Ectodermal cell (in vitro differentiated cells): ENCODE measurements around the gene SNTG2.

Experiments
- H3K27ac ChIP-seq: 2 replicates; pipeline ENCODE4 v1.7.0; 2013; ENCODE audit warnings: mild to moderate bottlenecking, low read depth, low read length; ENCODE audit not compliant: insufficient read depth, poor library complexity, severe bottlenecking
- H3K27me3 ChIP-seq: 2 replicates; pipeline ENCODE4 v1.7.0; 2013; ENCODE audit warnings: mild to moderate bottlenecking, low read length; ENCODE audit not compliant: insufficient read depth, control insufficient read depth, poor library complexity, severe bottlenecking
- H3K36me3 ChIP-seq: one replicate; pipeline ENCODE4 v1.7.0; 2013; ENCODE audit warnings: low read length; ENCODE audit not compliant: control insufficient read depth, insufficient read depth
- H3K4me1 ChIP-seq: one replicate; pipeline ENCODE4 v1.7.0; 2013; ENCODE audit warnings: low read length; ENCODE audit not compliant: control insufficient read depth, insufficient read depth
- H3K4me3 ChIP-seq: 2 replicates; pipeline ENCODE4 v1.7.0; 2013; ENCODE audit warnings: low read depth, low read length, control low read depth; ENCODE audit not compliant: insufficient read depth
- H3K9me3 ChIP-seq: 2 replicates; pipeline ENCODE4 v1.7.0; 2013; ENCODE audit warnings: mild to moderate bottlenecking, low read length, moderate library complexity; ENCODE audit not compliant: control insufficient read depth
- whole genome bisulfite sequencing, 2 experiments: methylation state at CpG; one replicate each; pipeline ENCODE4 v1.1.7; 2013; ENCODE audit warnings: missing lambda C conversion rate in 2 of 2; 5-methylcytosine and 5-hydroxymethylcytosine counted together

SNTG2 gene

GRCh38 chr2:1060372-1060771 is 109.7 kb downstream of the SNTG2 start:
- 88 to 90% methylated on average over 2 to 3 of the region's 3 CpGs for WGBS, 2 experiments
- H3K4me3 ChIP-seq, result no peak overlapping the region
- H3K27ac ChIP-seq, result no peak overlapping the region
- H3K27me3 ChIP-seq, result peaks cover 4% of the 10 kb centered on the region
- no peaks in the 10 kb centered on the region for H3K9me3 ChIP-seq
- H3K36me3 ChIP-seq, result no peaks in the 10 kb centered on the region
- H3K4me1 ChIP-seq, result no peaks in the 10 kb centered on the region

GRCh38 chr2:1060987-1061386 is 110.3 kb downstream of the SNTG2 start:
- Histone ChIP-seq H3K27ac (no peak overlapping the region), H3K4me3 (no peak overlapping the region), H3K4me1 (no peaks in the 10 kb centered on the region), H3K9me3 (no peaks in the 10 kb centered on the region), H3K36me3 (no peaks in the 10 kb centered on the region), H3K27me3 (peaks cover under 1% of the 10 kb centered on the region)
- 92 to 93% methylated on average over 5 of the region's 5 CpGs for WGBS, 2 experiments

- no peaks in the 10 kb centered on the region for H3K4me1 ChIP-seq
- no peak overlapping the region for H3K27ac ChIP-seq
- no peaks in the 10 kb centered on the region for H3K36me3 ChIP-seq
- 93 to 98% methylated on average over 6 to 8 of the region's 8 CpGs for WGBS, 2 experiments
- H3K9me3 ChIP-seq, result no peaks in the 10 kb centered on the region
- H3K4me3 ChIP-seq, result no peak overlapping the region
- H3K27me3 ChIP-seq, result no peaks in the 10 kb centered on the region
Observed at GRCh38 chr2:1068241-1068640, 117.6 kb downstream of the SNTG2 start.

GRCh38 chr2:1068822-1069221 is 118.2 kb downstream of the SNTG2 start:
- no peaks in the 10 kb centered on the region for H3K27me3 ChIP-seq
- no peaks in the 10 kb centered on the region for H3K9me3 ChIP-seq
- H3K4me3 ChIP-seq, result no peak overlapping the region
- no peak overlapping the region for H3K27ac ChIP-seq
- WGBS, 2 experiments, result 74 to 82% methylated on average over 7 of the region's 7 CpGs
- H3K4me1 ChIP-seq, result no peaks in the 10 kb centered on the region
- no peaks in the 10 kb centered on the region for H3K36me3 ChIP-seq

DNA sequence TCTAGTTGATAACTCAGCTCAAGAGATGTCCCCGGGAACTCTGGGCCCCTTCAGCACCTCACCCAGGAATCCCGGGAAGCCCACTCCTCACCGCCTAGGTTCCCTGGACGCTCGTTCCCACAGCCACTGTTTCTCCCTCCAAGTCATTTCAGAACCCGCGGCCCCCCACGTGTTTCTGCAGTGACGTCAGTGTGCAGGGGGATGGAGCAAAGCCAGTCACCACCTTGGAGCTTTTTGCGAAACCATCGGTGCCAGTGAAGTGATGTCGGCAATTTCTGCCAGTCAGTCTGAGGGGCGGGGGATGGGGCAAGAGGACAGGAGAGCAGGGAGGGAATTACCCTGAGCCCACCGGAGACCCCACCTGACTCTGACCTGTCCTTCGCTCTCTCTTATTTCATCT is 119.2 kb downstream of the SNTG2 start:
- no peaks in the 10 kb centered on the region for H3K27me3 ChIP-seq
- no peaks in the 10 kb centered on the region for H3K36me3 ChIP-seq
- H3K4me1 ChIP-seq, result no peaks in the 10 kb centered on the region
- WGBS, 2 experiments, result 88 to 89% methylated on average over 15 of the region's 15 CpGs
- H3K4me3 ChIP-seq, result no peak overlapping the region
- no peak overlapping the region for H3K27ac ChIP-seq
- no peaks in the 10 kb centered on the region for H3K9me3 ChIP-seq

DNA sequence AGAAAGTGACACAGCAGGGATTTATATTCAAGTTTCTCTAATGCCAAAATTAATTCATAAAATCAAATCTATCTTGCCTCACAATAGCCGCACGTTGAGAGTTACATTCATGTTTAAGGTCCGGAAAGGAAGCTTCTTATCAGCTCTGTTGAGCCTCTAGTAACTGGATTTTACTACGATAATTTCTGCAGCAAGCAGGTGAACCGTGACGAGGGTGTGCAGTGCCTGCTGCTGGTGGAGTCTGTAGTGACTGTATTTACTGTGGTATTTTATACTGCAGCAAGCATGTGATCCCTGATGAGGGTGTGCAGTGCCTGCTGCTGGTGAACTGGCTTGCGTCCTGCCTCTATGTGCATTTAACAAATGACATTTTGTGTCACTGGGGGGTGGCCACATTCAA is 120.0 kb downstream of the SNTG2 start:
- Histone ChIP-seq H3K9me3 (no peaks in the 10 kb centered on the region), H3K27me3 (no peaks in the 10 kb centered on the region), H3K4me1 (no peaks in the 10 kb centered on the region), H3K36me3 (no peaks in the 10 kb centered on the region), H3K4me3 (no peak overlapping the region), H3K27ac (no peak overlapping the region)
- WGBS, 2 experiments, result 94 to 95% methylated on average over 7 of the region's 7 CpGs

GRCh38 chr2:1071650-1072049 is 121.0 kb downstream of the SNTG2 start:
- 94% methylated on average over 3 of the region's 3 CpGs for WGBS, 2 experiments

GRCh38 chr2:1072250-1072649 is 121.6 kb downstream of the SNTG2 start:
- no peak overlapping the region for H3K27ac ChIP-seq
- no peak overlapping the region for H3K4me3 ChIP-seq
- no peaks in the 10 kb centered on the region for H3K9me3 ChIP-seq
- no peaks in the 10 kb centered on the region for H3K36me3 ChIP-seq
- no peaks in the 10 kb centered on the region for H3K4me1 ChIP-seq
- H3K27me3 ChIP-seq, result no peaks in the 10 kb centered on the region

More at GRCh38 chr2:1071650-1072049, 121.0 kb downstream of the SNTG2 start:
- no peaks in the 10 kb centered on the region for H3K4me1 ChIP-seq
- H3K27ac ChIP-seq, result no peak overlapping the region
- no peaks in the 10 kb centered on the region for H3K27me3 ChIP-seq
- H3K9me3 ChIP-seq, result no peaks in the 10 kb centered on the region
- H3K36me3 ChIP-seq, result no peaks in the 10 kb centered on the region
- H3K4me3 ChIP-seq, result no peak overlapping the region

- H3K4me3 ChIP-seq, result no peak overlapping the region
- H3K36me3 ChIP-seq, result no peaks in the 10 kb centered on the region
- no peak overlapping the region for H3K27ac ChIP-seq
- peaks cover 15% of the 10 kb centered on the region for H3K4me1 ChIP-seq
- H3K27me3 ChIP-seq, result no peaks in the 10 kb centered on the region
- no peaks in the 10 kb centered on the region for H3K9me3 ChIP-seq
- WGBS, 2 experiments, result 96 to 99% methylated on average over 9 of the region's 9 CpGs
Observed at GRCh38 chr2:1077911-1078310, 127.3 kb downstream of the SNTG2 start.

GRCh38 chr2:1078326-1078725 is 127.7 kb downstream of the SNTG2 start:
- Histone ChIP-seq H3K9me3 (no peaks in the 10 kb centered on the region), H3K4me3 (no peak overlapping the region), H3K4me1 (peaks cover 16% of the 10 kb centered on the region), H3K27me3 (no peaks in the 10 kb centered on the region), H3K36me3 (no peaks in the 10 kb centered on the region), H3K27ac (no peak overlapping the region)
- 87 to 89% methylated on average over 10 of the region's 10 CpGs for WGBS, 2 experiments
